Prostate gland (tissue), 2 donors: ENCODE measurements around the gene TMEM169. TPM values are rescaled to one million over a fixed set of nuclear protein-coding genes. Genes with fewer than 3 reads are reported as not detected.

Source experiments
- DNase-seq: peaks from one replicate; pipeline ENCODE4 v3.0.0-alpha.2; 2019; ENCODE audit warnings: low spot score
- H3K27ac ChIP-seq, 2 donors: fragments of 200-600 bp; sonication (generic); 2 replicates each; pipeline ENCODE4 v1.5.1; 2017 to 2019
- H3K27me3 ChIP-seq: fragments of 200-600 bp; sonication (generic); replicated peaks from 2 replicates; pipeline ENCODE4 v1.5.1; 2019; ENCODE audit not compliant: insufficient read depth
- H3K36me3 ChIP-seq, 2 donors: fragments of 200-600 bp; sonication (generic); 1 replicate in 1 of 2; 2 replicates in 1 of 2; pipeline versions ENCODE4 v1.5.1 to v1.8.1; 2017 to 2019
- H3K4me1 ChIP-seq: fragments of 200-600 bp; sonication (generic); replicated peaks from 2 replicates; pipeline ENCODE4 v1.5.1; 2019
- H3K4me3 ChIP-seq, 2 donors: fragments of 200-600 bp; sonication (generic); 2 replicates each; pipeline ENCODE4 v1.5.1; 2017 to 2019
- H3K9me3 ChIP-seq: fragments of 200-600 bp; sonication (generic); 2 replicates; pipeline ENCODE4 v1.5.1; 2017
- CTCF ChIP-seq, 4 experiments: fragments of 200-600 bp in 2 of 4; fragments of 450-650 bp in 2 of 4; sonication (generic) in 2 of 4; IDR thresholded peaks; 1 replicate in 3 of 4; 2 replicates in 1 of 4; pipeline ENCODE4 v1.5.1; 2016 to 2019; ENCODE audit warnings: antibody characterized with exemption in 4 of 4, mild to moderate bottlenecking in 2 of 4, moderate library complexity in 2 of 4
- POLR2A ChIP-seq: fragments of 450-650 bp; IDR thresholded peaks from one replicate; pipeline ENCODE4 v1.6.1; 2016; ENCODE audit warnings: antibody characterized with exemption, mild to moderate bottlenecking
- POLR2AphosphoS5 ChIP-seq: sonication (generic); formaldehyde crosslinking; IDR thresholded peaks from one replicate; pipeline ENCODE4 v1.6.1; 2017; ENCODE audit warnings: antibody characterized with exemption
- WGBS: methylation state at CpG from one replicate; pipeline ENCODE4 v1.1.5; 2018; 5-methylcytosine and 5-hydroxymethylcytosine counted together
- intact Hi-C: fragments of 100-400 bp; cut with DNase I; formaldehyde crosslinking; loops from one replicate; pipeline ENCODE4 v1.14.2; 2022
- total RNA-seq, 2 donors: library from RNA; depleted of rRNA; stranded (reverse); fragments of >200 nt; gene quantifications; one replicate each; pipeline ENCODE4 v1.1.0, GENCODE V29; 2016

TMEM169 gene
- total RNA-seq, 2 donors from 2014 or later = 0.80 to 1.1 TPM

DNA sequence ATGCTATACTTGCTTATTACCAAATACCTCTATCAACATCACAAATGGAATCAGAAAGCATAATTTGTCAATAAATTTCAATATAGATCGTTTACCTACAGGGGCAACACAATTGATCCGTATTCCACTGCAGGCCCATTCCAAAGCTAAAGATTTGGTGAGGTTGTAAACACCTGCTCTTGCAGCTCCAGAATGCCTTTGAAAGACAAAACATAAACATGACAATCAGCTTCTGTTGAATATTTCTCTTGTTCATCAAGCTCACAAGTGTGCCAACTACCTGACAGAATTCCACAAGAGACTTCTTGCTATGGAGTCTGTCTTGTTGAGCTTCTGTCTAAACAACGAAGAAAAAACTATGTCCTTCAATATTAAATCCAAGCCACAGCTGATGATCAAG, 30.4 kb upstream of the TMEM169 start:
- H3K4me1 ChIP-seq = no peaks in the 10 kb centered on the region
- intact Hi-C loops = no loop called here
- WGBS = 98% methylated on average over 3 of the region's 3 CpGs

DNA sequence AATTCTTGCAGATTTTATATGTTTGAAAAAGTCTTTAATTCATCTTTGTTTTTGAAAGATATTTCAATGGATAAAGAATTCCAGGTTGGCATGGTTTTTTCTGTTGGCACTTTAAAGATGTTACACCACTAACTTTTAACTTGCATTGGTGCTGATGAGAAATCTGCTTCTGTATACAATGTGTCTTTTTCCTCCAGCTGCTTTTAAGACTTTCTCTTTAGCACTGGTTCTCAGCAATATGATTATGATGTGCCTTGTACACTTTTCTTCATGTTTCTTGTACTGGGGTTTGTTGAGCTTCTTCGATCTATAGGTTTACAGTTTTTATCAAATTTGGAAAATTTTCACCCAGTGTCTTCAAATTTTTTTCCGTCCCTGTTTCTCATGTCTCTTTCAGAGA, 29.3 kb upstream of the TMEM169 start:
- TF ChIP-seq CTCF (IDR thresholded peaks at IDR 0.05) = no peak
- TF ChIP-seq POLR2A = no peak
- no peak for TF ChIP-seq POLR2AphosphoS5
- H3K27me3 ChIP-seq = no peaks in the 10 kb centered on the region
- no peaks in the 10 kb centered on the region for H3K4me1 ChIP-seq
- H3K4me3 ChIP-seq = no peak overlapping the region
- no peak overlapping the region for H3K27ac ChIP-seq
- intact Hi-C loops = no loop called here
- H3K36me3 ChIP-seq = no peaks in the 10 kb centered on the region
- H3K9me3 ChIP-seq = no peaks in the 10 kb centered on the region
- WGBS = 100% methylated on average over 2 of the region's 2 CpGs
- DNase-seq = no peak

More for the DNA sequence above, 30.4 kb upstream of the TMEM169 start:
- Histone ChIP-seq H3K9me3 (no peaks in the 10 kb centered on the region), H3K36me3 (no peaks in the 10 kb centered on the region), H3K27me3 (no peaks in the 10 kb centered on the region), H3K4me3 (no peak overlapping the region), H3K27ac (no peak overlapping the region)
- TF ChIP-seq POLR2AphosphoS5 (no peak), CTCF (IDR thresholded peaks at IDR 0.05) (no peak), POLR2A (no peak)
- no peak for DNase-seq

GRCh38 chr2:216055680-216056079, 26.0 kb upstream of the TMEM169 start:
- no peak overlapping the region for H3K27ac ChIP-seq
- H3K9me3 ChIP-seq = no peaks in the 10 kb centered on the region
- no peaks in the 10 kb centered on the region for H3K27me3 ChIP-seq

GRCh38 chr2:216056739-216057138, 25.0 kb upstream of the TMEM169 start:
- no peaks in the 10 kb centered on the region for H3K27me3 ChIP-seq
- H3K36me3 ChIP-seq = no peaks in the 10 kb centered on the region
- H3K27ac ChIP-seq = no peak overlapping the region
- H3K9me3 ChIP-seq = no peaks in the 10 kb centered on the region
- intact Hi-C loops = no loop called here
- H3K4me3 ChIP-seq = no peak overlapping the region
- DNase-seq = no peak
- 77% methylated on average over 3 of the region's 3 CpGs for WGBS
- H3K4me1 ChIP-seq = no peaks in the 10 kb centered on the region
- no peak for TF ChIP-seq POLR2A
- TF ChIP-seq CTCF (IDR thresholded peaks at IDR 0.05) = no peak
- TF ChIP-seq POLR2AphosphoS5 = no peak

More at GRCh38 chr2:216055680-216056079, 26.0 kb upstream of the TMEM169 start:
- TF ChIP-seq POLR2A (no peak), POLR2AphosphoS5 (no peak), CTCF (IDR thresholded peaks at IDR 0.05) (no peak)
- no peaks in the 10 kb centered on the region for H3K36me3 ChIP-seq
- no peak for DNase-seq
- H3K4me3 ChIP-seq = no peak overlapping the region
- 84% methylated on average over 4 of the region's 4 CpGs for WGBS
- no peaks in the 10 kb centered on the region for H3K4me1 ChIP-seq
- intact Hi-C loops = no loop called here

DNA sequence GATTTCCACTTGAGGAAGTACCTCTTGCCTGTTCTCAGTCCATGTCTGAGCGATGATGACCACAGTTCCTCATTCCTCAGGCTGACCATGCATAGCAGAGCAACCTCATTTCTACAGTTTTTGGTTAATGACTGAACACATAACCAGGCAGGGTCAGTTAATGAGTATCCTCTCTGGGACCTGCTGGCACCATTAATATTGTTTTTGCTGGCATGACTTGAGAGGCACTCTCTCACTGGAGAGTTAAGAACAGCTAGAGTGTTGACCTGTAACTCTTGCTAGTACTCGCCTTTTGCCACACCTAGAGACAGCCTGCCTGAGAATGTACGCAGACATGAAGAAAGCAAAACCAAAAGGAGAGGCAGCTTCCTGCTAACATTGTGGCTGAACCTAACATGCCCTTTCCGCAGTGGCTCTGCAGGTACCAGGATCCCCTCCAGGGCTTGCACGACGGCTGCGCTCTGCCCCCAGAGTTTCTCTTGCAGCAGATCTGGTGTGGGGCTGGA, 24.0 kb upstream of the TMEM169 start:
- no peak for TF ChIP-seq CTCF (IDR thresholded peaks at IDR 0.05)
- TF ChIP-seq POLR2AphosphoS5 = no peak
- no peak for TF ChIP-seq POLR2A
- no peaks in the 10 kb centered on the region for H3K4me1 ChIP-seq
- 53% methylated on average over 7 of the region's 7 CpGs for WGBS
- H3K27ac ChIP-seq = no peak overlapping the region
- intact Hi-C loops = no loop called here
- no peaks in the 10 kb centered on the region for H3K9me3 ChIP-seq
- no peak for DNase-seq
- H3K4me3 ChIP-seq = no peak overlapping the region
- H3K27me3 ChIP-seq = no peaks in the 10 kb centered on the region
- H3K36me3 ChIP-seq = no peaks in the 10 kb centered on the region
